Activated CD8-positive, alpha-beta memory T cell treated with anti-CD3 and anti-CD28 coated beads, Interleukin-2, amount 50 U/mL, for 48 hours (primary cell): ENCODE measurements around the gene DHRS7.
"Not testable (repeated sequence)": the region's sequence is repeated elsewhere in the genome, so short reads cannot be mapped to it uniquely, and the experiment has no call there.

Experiments
- DNase-seq: peaks from one replicate; pipeline ENCODE4 v3.0.0-alpha.2; 2020

DHRS7 gene

DNA sequence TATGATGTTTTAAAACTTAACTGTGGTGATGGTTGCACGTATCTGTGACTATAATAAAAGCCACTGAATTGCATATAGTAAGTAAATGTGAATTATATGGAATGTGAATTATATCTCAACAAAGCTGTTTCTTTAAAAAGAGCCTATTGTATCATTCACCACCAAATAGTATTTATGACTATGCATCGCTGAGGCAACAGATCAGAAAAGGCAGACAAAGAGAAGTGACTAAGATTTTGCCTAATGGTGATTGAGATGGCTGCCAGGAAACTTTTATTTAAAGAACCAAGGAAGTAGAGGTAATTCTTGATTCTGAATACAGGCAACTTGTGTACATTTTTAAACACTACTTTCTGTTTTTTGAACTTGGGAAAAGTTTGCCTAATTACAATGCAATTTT, 31.7 kb downstream of the DHRS7 start:
- DNase-seq = no peak

DNA sequence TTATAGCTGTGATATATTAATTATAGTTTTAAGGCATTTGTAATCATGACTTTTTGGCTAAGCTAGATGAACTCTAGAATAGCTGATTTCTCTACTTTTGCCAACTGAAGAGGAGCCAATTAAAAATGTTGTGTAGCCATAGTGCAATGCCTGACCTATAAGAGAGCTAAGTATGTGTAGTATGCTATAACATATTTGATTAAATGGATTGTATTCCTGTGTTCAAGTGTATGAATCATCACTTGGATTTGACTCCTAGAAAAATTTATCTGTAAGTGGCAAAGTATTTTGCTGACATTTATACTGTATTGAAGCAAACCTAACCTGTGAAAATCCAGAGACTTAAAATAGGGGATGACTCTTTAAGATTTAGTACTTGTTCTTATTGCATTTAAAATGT, 39.3 kb downstream of the DHRS7 start:
- no peak for DNase-seq

DNA sequence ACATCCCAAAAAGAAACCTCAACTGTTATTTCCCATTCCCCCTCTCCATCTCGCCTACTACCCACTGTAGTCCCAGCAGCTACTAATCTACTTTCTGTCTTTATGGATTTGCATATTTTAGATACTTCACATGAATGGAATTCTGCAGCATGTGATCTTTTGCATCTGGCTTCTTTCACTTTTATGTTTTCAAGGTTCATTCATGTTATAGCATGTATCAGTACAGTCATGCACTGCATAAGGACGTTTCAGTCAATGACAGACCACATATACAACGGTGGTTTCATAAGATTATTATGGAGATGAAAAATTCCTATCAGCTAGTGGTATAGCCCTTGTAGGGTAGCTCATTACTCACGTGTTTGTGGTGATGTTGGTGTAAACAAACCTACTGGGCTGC, 49.0 kb downstream of the DHRS7 start:
- DNase-seq = no peak

DNA sequence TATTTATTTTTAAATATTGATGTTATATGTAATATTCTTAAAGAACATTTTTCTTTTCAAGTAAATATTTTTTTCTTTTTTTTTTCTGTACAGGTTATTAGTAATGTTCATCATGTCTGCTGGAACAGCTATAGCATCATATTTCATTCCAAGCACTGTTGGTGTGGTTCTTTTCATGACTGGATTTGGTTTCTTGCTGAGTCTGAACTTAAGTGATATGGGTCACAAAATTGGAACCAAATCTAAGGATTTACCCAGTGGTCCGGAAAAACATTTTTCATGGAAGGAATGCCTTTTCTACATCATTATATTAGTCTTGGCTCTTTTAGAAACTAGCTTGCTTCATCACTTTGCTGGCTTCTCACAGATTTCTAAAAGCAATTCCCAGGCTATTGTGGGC, 50.3 kb downstream of the DHRS7 start:
- DNase-seq = no peak

DNA sequence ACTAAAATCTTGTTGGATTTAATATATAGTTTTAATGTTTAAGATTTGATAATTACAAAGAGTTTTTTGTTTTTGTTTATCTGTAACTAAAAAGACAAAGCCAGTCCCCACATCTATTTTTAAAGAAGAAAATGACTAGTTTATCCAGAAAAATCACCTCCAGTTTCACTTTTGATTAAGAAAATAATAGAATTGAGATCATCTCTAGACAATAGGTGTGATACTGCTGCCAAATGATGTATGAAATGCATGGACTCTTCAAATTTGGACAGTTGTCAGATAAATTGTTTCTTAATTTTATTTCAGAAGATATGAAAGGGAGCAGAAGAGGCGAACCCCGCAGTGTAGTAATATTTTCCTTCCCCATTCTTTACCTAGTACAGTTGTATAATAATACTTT, 53.5 kb downstream of the DHRS7 start:
- no peak for DNase-seq

DNA sequence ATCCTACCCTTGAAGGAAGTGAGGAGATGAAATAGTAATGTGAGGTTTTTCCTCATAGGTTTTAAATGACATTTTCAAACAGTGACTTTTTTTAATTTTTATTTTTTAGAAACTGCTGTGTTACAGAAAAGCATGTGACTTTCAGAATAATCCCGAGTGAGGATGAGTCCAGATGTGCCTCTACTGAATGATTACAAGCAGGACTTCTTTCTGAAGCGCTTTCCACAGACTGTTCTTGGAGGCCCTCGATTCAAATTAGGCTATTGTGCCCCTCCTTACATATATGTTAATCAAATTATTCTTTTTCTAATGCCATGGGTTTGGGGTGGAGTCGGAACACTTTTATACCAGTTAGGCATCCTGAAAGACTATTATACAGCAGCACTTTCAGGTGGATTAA, 57.7 kb downstream of the DHRS7 start:
- DNase-seq = no peak

DNA sequence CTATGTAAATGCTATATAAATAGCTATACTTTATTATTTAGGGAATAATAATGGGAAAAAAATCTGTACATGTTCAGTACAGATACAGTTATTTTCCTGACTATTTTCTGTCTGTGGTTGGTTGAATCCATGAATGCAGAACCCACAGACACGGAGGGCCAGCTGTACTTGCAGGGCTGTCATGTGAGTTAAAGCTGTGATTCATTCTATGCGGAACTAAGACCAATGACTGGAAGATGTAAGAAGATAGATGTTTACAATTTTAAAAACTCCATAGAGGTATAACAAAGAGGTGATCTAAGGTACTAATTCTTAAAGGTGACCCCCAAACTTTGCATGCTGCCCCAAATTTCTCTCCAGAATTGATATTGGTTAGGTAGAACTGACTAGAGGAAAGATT, 58.9 kb downstream of the DHRS7 start:
- DNase-seq = no peak

DNA sequence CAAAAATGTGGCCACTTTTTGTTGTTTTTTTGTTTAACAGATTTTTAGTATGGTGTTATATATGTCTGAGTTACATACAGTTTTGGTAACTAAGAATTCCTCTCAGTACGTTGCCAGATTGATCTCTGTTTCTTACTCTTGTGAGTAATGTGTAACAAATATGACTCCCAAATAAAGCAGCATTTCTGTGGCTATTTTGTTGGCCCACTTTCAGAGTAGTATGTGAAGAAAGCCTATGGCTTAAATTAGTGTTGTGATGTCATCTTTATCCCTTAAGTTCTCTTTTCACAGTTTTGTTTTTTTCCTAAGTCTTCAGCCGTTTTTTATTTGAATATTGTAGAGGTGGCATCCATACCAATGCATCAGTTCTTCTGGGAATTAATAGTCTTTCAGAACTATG, 62.8 kb downstream of the DHRS7 start:
- no peak for DNase-seq

DNA sequence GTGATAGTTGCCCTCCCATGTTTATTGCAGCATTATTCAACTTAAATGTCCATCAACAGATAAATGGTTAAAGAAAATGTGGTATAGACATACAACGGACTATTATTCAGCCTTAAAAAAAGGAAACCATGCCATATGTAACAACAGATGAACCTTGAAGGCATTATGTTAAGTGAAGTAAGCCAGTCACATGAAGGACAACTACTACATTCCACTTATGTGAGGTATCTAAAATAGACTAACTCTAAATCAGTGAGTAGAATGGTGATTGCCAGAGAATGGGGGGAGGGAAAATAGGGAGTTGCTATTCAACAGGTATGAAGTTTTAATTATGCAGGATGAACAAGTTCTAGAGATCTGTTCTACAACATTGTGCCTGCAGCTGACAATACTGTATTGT, 63.4 kb downstream of the DHRS7 start:
- no peak for DNase-seq

DNA sequence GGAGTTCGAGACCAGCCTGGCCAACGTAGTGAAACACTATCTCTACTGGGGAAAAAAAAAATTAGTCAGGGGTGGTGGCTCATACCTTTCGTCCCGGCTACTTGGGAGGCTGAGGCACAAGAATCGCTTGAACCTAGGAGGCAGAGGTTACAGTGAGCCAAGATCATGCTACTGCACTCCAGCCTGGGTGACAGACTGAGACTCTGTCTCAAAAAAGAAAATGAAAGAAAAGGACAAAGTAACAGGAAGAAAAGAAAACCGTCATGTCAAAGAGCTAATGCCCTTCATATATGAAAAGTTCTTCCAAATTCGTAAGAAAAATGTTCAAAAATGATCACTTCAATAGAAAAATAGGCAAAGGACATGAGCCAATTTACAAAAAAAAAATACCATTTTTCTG, 65.3 kb downstream of the DHRS7 start:
- not testable (repeated sequence) for DNase-seq

DNA sequence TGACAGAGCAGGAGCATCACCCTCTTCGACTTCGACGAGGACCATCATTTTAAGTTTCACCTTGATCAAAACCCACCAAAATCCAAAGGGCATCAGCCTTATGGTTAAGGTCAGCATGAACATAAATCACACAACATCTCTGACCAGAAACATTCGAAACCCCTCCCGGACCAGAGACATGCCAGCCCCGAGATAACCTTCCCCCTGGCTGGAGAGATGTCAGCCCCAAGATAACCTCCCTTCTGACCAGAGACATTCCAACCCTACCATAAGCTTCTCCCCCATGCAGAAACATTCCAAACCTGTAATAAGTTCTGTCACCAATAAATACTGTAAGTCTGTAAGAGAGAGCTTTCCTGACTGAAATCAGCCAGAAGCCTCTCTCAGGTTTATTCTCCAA, 67.2 kb downstream of the DHRS7 start:
- no peak for DNase-seq

DNA sequence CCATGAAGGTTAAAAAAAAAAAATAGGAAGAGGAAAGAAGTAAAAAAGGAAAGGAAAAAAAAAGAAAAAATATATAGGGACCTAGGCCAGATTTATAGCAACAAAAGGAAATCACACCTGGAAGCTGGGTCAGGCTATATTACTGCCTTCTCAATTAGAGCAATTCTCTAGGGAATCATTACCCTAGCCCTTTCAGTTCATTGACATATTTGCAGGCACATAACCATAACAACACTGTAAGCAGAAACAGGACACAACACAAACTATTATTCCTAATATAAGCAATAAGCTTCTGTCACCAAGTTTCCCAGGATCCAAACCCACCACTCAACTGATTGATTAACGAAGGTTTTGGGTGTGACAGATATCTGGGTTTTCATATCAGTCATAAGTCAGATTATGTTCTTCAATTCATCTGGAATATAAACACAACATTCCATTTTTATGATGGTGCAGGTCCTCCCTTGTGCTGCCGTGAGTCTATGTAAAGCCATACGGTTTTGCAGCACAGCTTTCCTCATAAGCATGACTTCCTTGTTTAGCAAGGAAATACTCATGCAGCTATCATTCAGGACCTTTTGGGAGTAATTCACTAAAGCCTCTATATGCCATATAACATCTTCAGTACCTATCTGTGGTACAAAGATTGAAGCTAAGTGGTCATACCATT, 69.3 kb downstream of the DHRS7 start:
- DNase-seq = no peak

DNA sequence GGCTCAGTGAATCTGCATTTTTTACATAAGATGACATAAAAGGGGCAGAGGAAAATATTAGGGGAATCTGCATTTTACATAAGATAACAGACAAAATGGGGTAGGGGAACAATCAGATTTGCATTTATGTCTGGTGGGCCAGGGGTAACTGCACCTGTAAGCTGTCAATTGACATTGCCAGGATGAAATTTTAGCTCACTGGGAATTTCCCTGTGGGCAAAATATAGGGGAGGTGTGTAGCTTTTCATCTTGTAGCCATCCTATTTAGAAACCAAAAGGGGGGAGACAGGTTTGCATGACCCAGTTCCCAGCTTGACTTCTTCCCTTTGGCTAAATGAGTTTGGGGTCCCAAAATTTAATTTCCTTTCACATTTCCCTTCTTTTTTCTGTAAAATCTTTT, 70.0 kb downstream of the DHRS7 start:
- DNase-seq = no peak

DNA sequence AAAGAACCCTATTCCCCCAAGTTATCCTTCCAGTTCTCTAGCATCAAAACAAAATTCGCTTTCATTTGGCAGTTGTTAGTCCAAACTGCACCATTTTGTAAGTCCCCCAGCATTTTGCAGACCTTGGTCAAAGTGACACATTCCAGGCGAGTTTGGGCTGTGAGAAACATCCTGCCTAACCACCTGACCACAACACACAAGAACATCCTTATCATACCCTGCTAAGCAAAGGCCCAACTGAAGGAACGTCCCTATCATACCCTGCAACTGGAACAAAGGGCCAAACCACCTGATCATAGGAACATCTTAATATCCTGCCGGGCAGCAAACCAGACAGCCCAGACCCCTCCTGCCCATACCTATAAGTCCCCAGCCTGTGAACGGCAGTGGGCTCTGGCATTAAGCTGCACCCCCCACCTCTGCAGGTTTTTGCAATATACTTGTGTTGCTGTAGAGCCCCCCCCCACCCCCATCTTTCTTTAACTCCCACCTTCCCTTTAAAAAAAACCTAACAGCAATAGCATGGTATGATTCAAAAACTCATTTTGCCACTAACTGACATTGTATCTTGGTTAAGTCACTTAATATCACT, 70.8 kb downstream of the DHRS7 start:
- DNase-seq = no peak
